Measurements from ENCODE around the gene TBX1. TPM values are rescaled to one million over a fixed set of nuclear protein-coding genes. Genes with fewer than 3 reads are reported as not detected.

TBX1 gene
- polyA plus RNA-seq, 1 donor from 2014 or later: not detected

GRCh38 chr22:19722178-19722981, 38.2 kb upstream of the TBX1 start:
- Histone ChIP-seq H3K9me3 (ENCODE audit: low read length) (no peaks in the 10 kb centered on the region), H3K27me3 (ENCODE audit: insufficient read depth, low read depth, low read length) (peaks cover 90% of the 10 kb centered on the region), H3K4me2 (ENCODE audit: low read length) (no peak overlapping the region), H3K9ac (ENCODE audit: low read length) (no peak overlapping the region), H3K9me2 (ENCODE audit: insufficient read depth, low read length) (no peaks in the 10 kb centered on the region), H3K4me3 (ENCODE audit: low read length) (no peak overlapping the region), H3K36me3 (ENCODE audit: insufficient read depth, low read length) (peaks cover 14% of the 10 kb centered on the region), H4K20me1 (ENCODE audit: insufficient read depth) (peaks cover 50% of the 10 kb centered on the region), H3K79me2 (replicated peaks; ENCODE audit: insufficient read depth, low read length) (no peaks in the 10 kb centered on the region), H2AFZ (ENCODE audit: low read depth, low read length) (no peak overlapping the region), H3F3A (ENCODE audit: insufficient read depth, low read length, poor library complexity, severe bottlenecking) (no peaks in the 10 kb centered on the region), H3K27ac (ENCODE audit: low read length) (no peak overlapping the region)
- TF ChIP-seq, protein P1, sequence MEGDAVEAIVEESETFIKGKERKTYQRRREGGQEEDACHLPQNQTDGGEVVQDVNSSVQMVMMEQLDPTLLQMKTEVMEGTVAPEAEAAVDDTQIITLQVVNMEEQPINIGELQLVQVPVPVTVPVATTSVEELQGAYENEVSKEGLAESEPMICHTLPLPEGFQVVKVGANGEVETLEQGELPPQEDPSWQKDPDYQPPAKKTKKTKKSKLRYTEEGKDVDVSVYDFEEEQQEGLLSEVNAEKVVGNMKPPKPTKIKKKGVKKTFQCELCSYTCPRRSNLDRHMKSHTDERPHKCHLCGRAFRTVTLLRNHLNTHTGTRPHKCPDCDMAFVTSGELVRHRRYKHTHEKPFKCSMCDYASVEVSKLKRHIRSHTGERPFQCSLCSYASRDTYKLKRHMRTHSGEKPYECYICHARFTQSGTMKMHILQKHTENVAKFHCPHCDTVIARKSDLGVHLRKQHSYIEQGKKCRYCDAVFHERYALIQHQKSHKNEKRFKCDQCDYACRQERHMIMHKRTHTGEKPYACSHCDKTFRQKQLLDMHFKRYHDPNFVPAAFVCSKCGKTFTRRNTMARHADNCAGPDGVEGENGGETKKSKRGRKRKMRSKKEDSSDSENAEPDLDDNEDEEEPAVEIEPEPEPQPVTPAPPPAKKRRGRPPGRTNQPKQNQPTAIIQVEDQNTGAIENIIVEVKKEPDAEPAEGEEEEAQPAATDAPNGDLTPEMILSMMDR (IDR thresholded peaks at IDR 0.05; ENCODE audit: poor library complexity, severe bottlenecking): no peak
- TF ChIP-seq MXI1 (conservative IDR thresholded peaks at IDR 0.05; ENCODE audit: poor library complexity, severe bottlenecking) (no peak), EP300 (conservative IDR thresholded peaks at IDR 0.05; ENCODE audit: poor library complexity, severe bottlenecking) (no peak), SMC3 (conservative IDR thresholded peaks at IDR 0.05; ENCODE audit: poor library complexity) (no peak), POLR2AphosphoS5 (IDR thresholded peaks at IDR 0.05) (no peak), RAD21 (conservative IDR thresholded peaks at IDR 0.05) (no peak), TAF1 (IDR thresholded peaks at IDR 0.05; ENCODE audit: low read depth) (no peak), REST (IDR thresholded peaks at IDR 0.05; ENCODE audit: borderline replicate concordance) (no peak), EZH2 (IDR thresholded peaks at IDR 0.05; ENCODE audit: borderline replicate concordance, insufficient read depth, low read length, poor library complexity, severe bottlenecking) (no peak)

DNA sequence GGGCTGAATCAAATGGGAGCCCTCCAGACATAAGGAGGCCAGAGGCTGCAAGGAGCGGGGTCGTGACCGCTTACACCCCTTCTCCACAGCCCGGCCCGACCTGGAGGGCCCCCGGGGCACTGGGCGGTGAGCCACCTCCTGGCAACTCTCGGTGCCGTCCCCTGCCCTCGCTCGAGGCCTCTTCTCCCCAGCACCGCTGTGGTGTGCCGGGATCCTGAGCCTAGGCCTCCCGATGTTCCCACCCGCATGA, 37.7 kb upstream of the TBX1 start:
- Histone ChIP-seq H3K4me2 (ENCODE audit: low read length) (no peak overlapping the region), H3K4me3 (ENCODE audit: low read length) (peak overlapping the region; percentile 42), H3K27ac (ENCODE audit: low read length) (no peak overlapping the region), H3K79me2 (replicated peaks; ENCODE audit: insufficient read depth, low read length) (no peaks in the 10 kb centered on the region), H4K20me1 (ENCODE audit: insufficient read depth) (peaks cover 49% of the 10 kb centered on the region), H3K27me3 (ENCODE audit: insufficient read depth, low read depth, low read length) (peaks cover 91% of the 10 kb centered on the region), H3K9me2 (ENCODE audit: insufficient read depth, low read length) (no peaks in the 10 kb centered on the region), H3K9me3 (ENCODE audit: low read length) (no peaks in the 10 kb centered on the region), H3K36me3 (ENCODE audit: insufficient read depth, low read length) (peaks cover 14% of the 10 kb centered on the region), H3K9ac (ENCODE audit: low read length) (no peak overlapping the region), H2AFZ (ENCODE audit: low read depth, low read length) (no peak overlapping the region), H3F3A (ENCODE audit: insufficient read depth, low read length, poor library complexity, severe bottlenecking) (no peaks in the 10 kb centered on the region)
- no peak for TF ChIP-seq REST (IDR thresholded peaks at IDR 0.05; ENCODE audit: borderline replicate concordance)
- TF ChIP-seq SMC3 (conservative IDR thresholded peaks at IDR 0.05; ENCODE audit: poor library complexity): no peak
- no peak for TF ChIP-seq EP300 (conservative IDR thresholded peaks at IDR 0.05; ENCODE audit: poor library complexity, severe bottlenecking)
- no peak for TF ChIP-seq TAF1 (IDR thresholded peaks at IDR 0.05; ENCODE audit: low read depth)
- TF ChIP-seq MXI1 (conservative IDR thresholded peaks at IDR 0.05; ENCODE audit: poor library complexity, severe bottlenecking): no peak
- no peak for TF ChIP-seq RAD21 (conservative IDR thresholded peaks at IDR 0.05)
- no peak for TF ChIP-seq EZH2 (IDR thresholded peaks at IDR 0.05; ENCODE audit: borderline replicate concordance, insufficient read depth, low read length, poor library complexity, severe bottlenecking)
- TF ChIP-seq, protein P1 (IDR thresholded peaks at IDR 0.05; ENCODE audit: poor library complexity, severe bottlenecking): no peak
- no peak for TF ChIP-seq POLR2AphosphoS5 (IDR thresholded peaks at IDR 0.05)

Measured in neural cell (in vitro differentiated cells).